Loucy (cell line): ENCODE measurements around the gene CACNA1D.
"Not testable (repeated sequence)": the region's sequence is repeated elsewhere in the genome, so short reads cannot be mapped to it uniquely, and the experiment has no call there.

Experiments used
- H2AFZ ChIP-seq: fragments of 200-600 bp; sonication (generic); 2 replicates; pipeline ENCODE4 v1.6.0; 2016; ENCODE audit warnings: antibody characterized with exemption, mild to moderate bottlenecking, low read length, moderate library complexity
- H3F3A ChIP-seq: fragments of 200-600 bp; 2 replicates; pipeline ENCODE4 v1.6.0; 2016; ENCODE audit warnings: antibody characterized with exemption, low read depth, mild to moderate bottlenecking
- H3K27me3 ChIP-seq: fragments of 200-600 bp; sonication (generic); 2 replicates; pipeline ENCODE4 v1.6.1; 2014; ENCODE audit warnings: low read length, mild to moderate bottlenecking; ENCODE audit not compliant: insufficient read depth, poor library complexity, severe bottlenecking
- H3K36me3 ChIP-seq: fragments of 200-600 bp; sonication (generic); 2 replicates; pipeline ENCODE4 v1.6.1; 2016; ENCODE audit warnings: low read length; ENCODE audit not compliant: insufficient read depth
- H3K4me1 ChIP-seq: fragments of 200-600 bp; sonication (generic); 2 replicates; pipeline ENCODE4 v1.5.1; 2014; ENCODE audit warnings: low read length, mild to moderate bottlenecking; ENCODE audit not compliant: insufficient read depth, poor library complexity, severe bottlenecking
- H3K4me2 ChIP-seq: fragments of 200-600 bp; sonication (generic); 2 replicates; pipeline ENCODE4 v1.6.0; 2014; ENCODE audit warnings: antibody characterized with exemption, low read length, low read depth, mild to moderate bottlenecking; ENCODE audit not compliant: poor library complexity, severe bottlenecking
- H3K4me3 ChIP-seq: fragments of 200-600 bp; sonication (generic); 2 replicates; pipeline ENCODE4 v1.5.1; 2014; ENCODE audit warnings: low read length, mild to moderate bottlenecking, mixed read lengths; ENCODE audit not compliant: poor library complexity, severe bottlenecking
- H3K79me2 ChIP-seq: fragments of 200-600 bp; sonication (generic); 2 replicates; pipeline ENCODE4 v1.6.1; 2014; ENCODE audit warnings: low read length; ENCODE audit not compliant: insufficient read depth
- H3K9ac ChIP-seq: fragments of 200-600 bp; sonication (generic); 2 replicates; pipeline ENCODE4 v1.6.0; 2014; ENCODE audit warnings: mild to moderate bottlenecking, low read depth, low read length, moderate library complexity; ENCODE audit not compliant: poor library complexity, severe bottlenecking
- H3K9me2 ChIP-seq: fragments of 200-600 bp; sonication (generic); replicated peaks from 2 replicates; pipeline ENCODE4 v1.6.1; 2016; ENCODE audit warnings: low read depth, low read length, mixed read lengths
- H3K9me3 ChIP-seq: fragments of 200-600 bp; sonication (generic); 2 replicates; pipeline ENCODE4 v1.6.1; 2014; ENCODE audit warnings: mild to moderate bottlenecking, antibody characterized with exemption, low read length, low read depth; ENCODE audit not compliant: insufficient read depth
- H4K20me1 ChIP-seq: fragments of 200-600 bp; sonication (generic); 2 replicates; pipeline ENCODE4 v1.6.0; 2014; ENCODE audit warnings: antibody characterized with exemption, low read length, mild to moderate bottlenecking; ENCODE audit not compliant: insufficient read depth, poor library complexity, severe bottlenecking
- CTCF ChIP-seq: fragments of 200-600 bp; sonication (generic); conservative IDR thresholded peaks from 2 replicates; pipeline ENCODE4 v1.5.1; 2014; ENCODE audit warnings: mild to moderate bottlenecking, antibody characterized with exemption, low read length
- EZH2phosphoT487 ChIP-seq: fragments of 200-600 bp; IDR thresholded peaks from 2 replicates; pipeline ENCODE4 v1.6.1; 2018; ENCODE audit warnings: antibody characterized with exemption, mild to moderate bottlenecking, moderate library complexity, borderline replicate concordance

CACNA1D gene

GRCh38 chr3:53464424-53464823 is 30.0 kb upstream of the CACNA1D start:
- H3K27me3 ChIP-seq, result no peaks in the 10 kb centered on the region
- no peaks in the 10 kb centered on the region for H3K36me3 ChIP-seq
- H2AFZ ChIP-seq, result no peak overlapping the region
- no peaks in the 10 kb centered on the region for H3F3A ChIP-seq
- H4K20me1 ChIP-seq, result no peaks in the 10 kb centered on the region
- no peak overlapping the region for H3K4me3 ChIP-seq
- no peaks in the 10 kb centered on the region for H3K4me1 ChIP-seq
- no peak overlapping the region for H3K9ac ChIP-seq
- no peaks in the 10 kb centered on the region for H3K9me3 ChIP-seq
- no peak for TF ChIP-seq EZH2phosphoT487
- no peak for TF ChIP-seq CTCF
- no peak overlapping the region for H3K4me2 ChIP-seq
- H3K79me2 ChIP-seq, result no peaks in the 10 kb centered on the region
- H3K9me2 ChIP-seq, result no peaks in the 10 kb centered on the region

- H3K79me2 ChIP-seq, H3K9me2 ChIP-seq, H3K4me3 ChIP-seq, H3K9me3 ChIP-seq, H3K4me2 ChIP-seq, H2AFZ ChIP-seq, H3K36me3 ChIP-seq, H3K4me1 ChIP-seq, H3K9ac ChIP-seq, H4K20me1 ChIP-seq, H3K27me3 ChIP-seq, H3F3A ChIP-seq: not testable (repeated sequence)
Measured at GRCh38 chr3:53469758-53470157, 24.7 kb upstream of the CACNA1D start.

GRCh38 chr3:53473422-53473821 is 21.0 kb upstream of the CACNA1D start:
- Histone ChIP-seq H3K9ac (no peak overlapping the region), H4K20me1 (no peaks in the 10 kb centered on the region), H2AFZ (no peak overlapping the region), H3K27me3 (no peaks in the 10 kb centered on the region), H3K4me2 (no peak overlapping the region), H3K4me3 (no peak overlapping the region), H3K4me1 (no peaks in the 10 kb centered on the region), H3F3A (no peaks in the 10 kb centered on the region), H3K79me2 (no peaks in the 10 kb centered on the region), H3K9me3 (no peaks in the 10 kb centered on the region), H3K36me3 (no peaks in the 10 kb centered on the region), H3K9me2 (no peaks in the 10 kb centered on the region)
- TF ChIP-seq EZH2phosphoT487 (no peak), CTCF (no peak)

DNA sequence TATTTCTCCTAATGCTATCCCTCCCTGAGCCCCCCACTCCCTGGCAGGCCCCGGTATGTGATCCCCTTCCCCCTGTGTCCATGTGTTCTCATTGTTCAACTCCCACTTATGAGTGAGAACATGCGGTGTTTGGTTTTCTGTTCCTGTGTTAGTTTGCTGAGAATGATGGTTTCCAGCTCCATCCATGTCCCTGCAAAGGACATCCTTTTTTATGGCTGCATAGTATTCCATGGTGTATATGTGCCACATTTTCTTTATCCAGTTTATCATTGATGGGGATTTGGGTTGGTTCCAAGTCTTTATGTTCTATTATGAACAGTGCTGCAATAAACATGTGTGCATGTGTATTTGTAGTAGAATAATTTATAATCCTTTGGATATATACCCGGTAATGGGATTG is 18.0 kb upstream of the CACNA1D start:
- not testable (repeated sequence) for H3K27me3 ChIP-seq, H3K9me3 ChIP-seq, H3K9me2 ChIP-seq, H3K36me3 ChIP-seq, H2AFZ ChIP-seq, H3K4me2 ChIP-seq, H3K4me3 ChIP-seq, H3F3A ChIP-seq, H3K79me2 ChIP-seq, H3K9ac ChIP-seq, H4K20me1 ChIP-seq, H3K4me1 ChIP-seq

DNA sequence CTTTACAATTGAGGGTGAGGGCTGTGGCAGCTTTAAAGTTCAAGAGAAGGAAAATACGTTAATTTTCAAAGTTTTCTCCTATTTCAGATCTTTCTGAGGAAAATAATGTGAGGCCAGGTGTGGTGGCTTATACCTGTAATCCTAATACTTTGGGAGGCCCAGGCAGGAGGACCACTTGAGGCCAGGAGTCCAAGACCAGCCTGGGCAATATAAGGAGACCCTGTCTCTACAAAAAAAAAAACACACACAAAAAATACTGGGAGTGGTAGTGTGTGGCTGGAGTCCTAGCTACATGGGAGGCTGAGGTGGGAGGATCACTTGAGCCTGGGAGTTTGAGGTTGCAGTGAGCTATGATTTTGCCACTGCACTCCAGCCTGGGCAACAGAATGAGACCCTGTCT is 16.7 kb upstream of the CACNA1D start:
- H4K20me1 ChIP-seq, H3F3A ChIP-seq, H3K36me3 ChIP-seq, H2AFZ ChIP-seq, H3K9me2 ChIP-seq, H3K79me2 ChIP-seq, H3K9ac ChIP-seq, H3K4me2 ChIP-seq, H3K9me3 ChIP-seq, H3K4me1 ChIP-seq, H3K4me3 ChIP-seq: not testable (repeated sequence)
- H3K27me3 ChIP-seq, result peaks cover 14% of the 10 kb centered on the region
